Ascending aorta (tissue), 2 donors: ENCODE results near the gene USP47. TPM values are rescaled to one million over a fixed set of nuclear protein-coding genes. Genes with fewer than 3 reads are reported as not detected.

Experiments
- DNase-seq, 2 donors: peaks; one replicate each; pipeline ENCODE4 v3.0.0-alpha.2; 2019; ENCODE audit warnings: low spot score in 2 of 2
- H3K27ac ChIP-seq, 2 donors: fragments of 200-600 bp; sonication (generic); one replicate each; pipeline ENCODE4 v1.5.1; 2016 to 2017; ENCODE audit warnings: mild to moderate bottlenecking in 1 of 2
- H3K27me3 ChIP-seq: fragments of 200-600 bp; sonication (generic); one replicate; pipeline ENCODE4 v1.5.1; 2017
- H3K36me3 ChIP-seq, 2 donors: fragments of 200-600 bp; sonication (generic); one replicate each; pipeline ENCODE4 v1.5.1; 2016
- H3K4me1 ChIP-seq, 2 donors: fragments of 200-600 bp; sonication (generic); one replicate each; pipeline ENCODE4 v1.5.1; 2016 to 2017; ENCODE audit warnings: mild to moderate bottlenecking in 1 of 2
- H3K4me3 ChIP-seq, 2 donors: fragments of 200-600 bp; sonication (generic); one replicate each; pipeline ENCODE4 v1.5.1; 2016 to 2017; ENCODE audit warnings: mild to moderate bottlenecking in 1 of 2
- H3K9me3 ChIP-seq, 2 donors: fragments of 200-600 bp; sonication (generic); one replicate each; pipeline ENCODE4 v1.5.1; 2016
- CTCF ChIP-seq, 3 experiments: fragments of 200-600 bp in 2 of 3; fragments of 450-650 bp in 1 of 3; sonication (generic) in 2 of 3; IDR thresholded peaks; one replicate each; pipeline ENCODE4 v1.5.1; 2016 to 2019; ENCODE audit warnings: antibody characterized with exemption in 3 of 3, mild to moderate bottlenecking in 1 of 3, moderate library complexity in 1 of 3
- intact Hi-C: fragments of 100-400 bp; cut with DNase I; formaldehyde crosslinking; loops from one replicate; pipeline ENCODE4 v1.15.1; 2023
- total RNA-seq: library from RNA; depleted of rRNA; stranded (reverse); fragments of >200 nt; gene quantifications from one replicate; pipeline ENCODE4 v1.1.0, GENCODE V29; 2016

The USP47 gene
- total RNA-seq, 1 donor from 2014 or later = 18.2 TPM

- H3K4me1 ChIP-seq = peaks cover 19 to 52% of the 10 kb centered on the region in 2 donors
- peaks cover 5 to 38% of the 10 kb centered on the region in 2 donors for H3K36me3 ChIP-seq
- intact Hi-C loops = loop anchor here (5.0 to 10.0 kb wide), 2 partner anchors 37 to 315 kb away; no protein-coding TSS in a partner anchor
- peak overlapping the region; percentile 56 to 68 for H3K27ac ChIP-seq
- H3K9me3 ChIP-seq = no peaks in the 10 kb centered on the region
- H3K27me3 ChIP-seq = no peaks in the 10 kb centered on the region
- peak in 1 of 2 donors; percentile 67 for DNase-seq
- peak overlapping the region in 1 of 2 donors; percentile 27 for H3K4me3 ChIP-seq
- TF ChIP-seq CTCF (IDR thresholded peaks at IDR 0.05) = peak in 1 of 3 experiments; percentile 7
These were observed 127.8 kb downstream of the USP47 start for GRCh38 chr11:11969380-11970215.

GRCh38 chr11:11970556-11970955, 128.8 kb downstream of the USP47 start:
- no peak overlapping the region for H3K4me3 ChIP-seq
- no peak for TF ChIP-seq CTCF (IDR thresholded peaks at IDR 0.05)
- H3K27me3 ChIP-seq = no peaks in the 10 kb centered on the region
- no peaks in the 10 kb centered on the region for H3K9me3 ChIP-seq
- DNase-seq = no peak
- H3K27ac ChIP-seq = no peak overlapping the region
- intact Hi-C loops = loop anchor here (10.0 kb wide), 1 partner anchor 314 kb away; no protein-coding TSS in a partner anchor
- peaks cover 5 to 29% of the 10 kb centered on the region in 2 donors for H3K36me3 ChIP-seq
- peaks cover 20 to 59% of the 10 kb centered on the region in 2 donors for H3K4me1 ChIP-seq

- Histone ChIP-seq H3K4me3 (no peak overlapping the region), H3K4me1 (peaks cover 32 to 70% of the 10 kb centered on the region in 2 donors), H3K9me3 (no peaks in the 10 kb centered on the region), H3K27ac (peak overlapping the region; percentile 81 to 83), H3K36me3 (peaks cover 0 to 14% of the 10 kb centered on the region in 2 donors), H3K27me3 (no peaks in the 10 kb centered on the region)
- TF ChIP-seq CTCF (IDR thresholded peaks at IDR 0.05) = no peak
- DNase-seq = peak in 1 of 2 donors; percentile 59
- intact Hi-C loops = loop anchor here (10.0 kb wide), 1 partner anchor 313 kb away; no protein-coding TSS in a partner anchor
These were observed 130.3 kb downstream of the USP47 start for GRCh38 chr11:11971906-11972547.

GRCh38 chr11:11972730-11973341, 131.1 kb downstream of the USP47 start:
- H3K9me3 ChIP-seq = no peaks in the 10 kb centered on the region
- DNase-seq = no peak
- H3K27ac ChIP-seq = peak overlapping the region; percentile 81 to 83
- no peaks in the 10 kb centered on the region for H3K27me3 ChIP-seq
- H3K36me3 ChIP-seq = peaks cover 0 to 6% of the 10 kb centered on the region in 2 donors
- intact Hi-C loops = loop anchor here (1.0 to 10.0 kb wide), 2 partner anchors 71 to 312 kb away; no protein-coding TSS in a partner anchor
- H3K4me1 ChIP-seq = peaks cover 36 to 76% of the 10 kb centered on the region in 2 donors
- H3K4me3 ChIP-seq = no peak overlapping the region
- TF ChIP-seq CTCF (IDR thresholded peaks at IDR 0.05) = no peak

- peak; percentile 55 to 92 for DNase-seq
- peaks cover 0 to under 1% of the 10 kb centered on the region in 2 donors for H3K36me3 ChIP-seq
- H3K9me3 ChIP-seq = no peaks in the 10 kb centered on the region
- H3K4me1 ChIP-seq = peaks cover 36 to 81% of the 10 kb centered on the region in 2 donors
- H3K27me3 ChIP-seq = no peaks in the 10 kb centered on the region
- H3K27ac ChIP-seq = peak overlapping the region; percentile 81 to 83
- no peak for TF ChIP-seq CTCF (IDR thresholded peaks at IDR 0.05)
- no peak overlapping the region for H3K4me3 ChIP-seq
- intact Hi-C loops = loop anchor here (1.0 to 10.0 kb wide), 2 partner anchors 71 to 311 kb away; no protein-coding TSS in a partner anchor
These were observed 131.6 kb downstream of the USP47 start for GRCh38 chr11:11973361-11973800.
